ENCODE data around the gene AGER. TPM values are rescaled to one million over a fixed set of nuclear protein-coding genes. Genes with fewer than 3 reads are reported as not detected.

Gene AGER
- total and polyA plus RNA-seq, 9 donors: 3.7 to 17.1 (median 10.1) TPM

DNA sequence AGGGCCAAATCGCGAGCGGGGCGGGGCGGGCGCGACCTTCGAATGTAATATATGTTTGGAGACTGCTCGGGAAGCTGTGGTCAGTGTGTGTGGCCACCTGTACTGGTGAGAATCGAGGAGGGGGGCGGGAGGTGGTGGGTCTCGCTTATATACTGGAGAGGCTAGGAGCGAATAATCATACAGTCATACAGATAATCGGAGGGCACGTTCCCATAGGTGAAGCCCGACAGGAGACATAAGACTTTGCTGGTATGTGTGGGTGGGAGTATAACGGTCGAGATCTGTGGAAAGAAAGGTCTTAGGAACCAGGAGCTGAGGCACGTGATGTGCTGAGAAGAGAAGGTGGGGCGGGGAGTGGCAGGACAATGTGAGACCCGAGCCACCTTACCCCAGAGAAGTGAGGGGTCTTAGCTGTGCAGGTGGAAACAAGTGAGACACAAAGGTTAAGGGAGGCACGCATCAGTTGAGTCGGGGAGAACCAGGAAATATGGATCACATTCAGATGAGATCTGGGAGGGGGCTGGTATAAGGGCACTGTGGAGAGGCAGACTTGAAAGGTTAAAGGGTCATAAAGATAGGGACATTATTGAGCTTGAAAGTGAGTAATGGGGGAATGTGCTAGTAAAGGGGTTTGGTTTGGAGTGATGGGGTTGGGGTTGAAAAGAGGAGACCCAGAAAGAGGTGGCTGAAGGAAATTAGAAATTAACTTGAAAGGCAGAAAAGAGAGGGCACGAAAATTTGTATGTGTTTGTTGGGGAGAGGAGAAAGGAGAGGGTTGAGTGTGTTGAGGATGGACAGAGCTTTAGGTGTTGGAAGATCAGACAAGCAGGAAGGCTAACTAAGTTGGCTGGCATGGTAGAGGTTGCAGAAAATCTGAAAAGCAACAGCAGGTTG lies 5.3 kb downstream of the AGER start:
- no peak for DNase-seq
- peaks cover 40% of the 10 kb centered on the region for H3K4me1 ChIP-seq (ENCODE audit: control insufficient read depth, insufficient read depth, low read length)

DNA sequence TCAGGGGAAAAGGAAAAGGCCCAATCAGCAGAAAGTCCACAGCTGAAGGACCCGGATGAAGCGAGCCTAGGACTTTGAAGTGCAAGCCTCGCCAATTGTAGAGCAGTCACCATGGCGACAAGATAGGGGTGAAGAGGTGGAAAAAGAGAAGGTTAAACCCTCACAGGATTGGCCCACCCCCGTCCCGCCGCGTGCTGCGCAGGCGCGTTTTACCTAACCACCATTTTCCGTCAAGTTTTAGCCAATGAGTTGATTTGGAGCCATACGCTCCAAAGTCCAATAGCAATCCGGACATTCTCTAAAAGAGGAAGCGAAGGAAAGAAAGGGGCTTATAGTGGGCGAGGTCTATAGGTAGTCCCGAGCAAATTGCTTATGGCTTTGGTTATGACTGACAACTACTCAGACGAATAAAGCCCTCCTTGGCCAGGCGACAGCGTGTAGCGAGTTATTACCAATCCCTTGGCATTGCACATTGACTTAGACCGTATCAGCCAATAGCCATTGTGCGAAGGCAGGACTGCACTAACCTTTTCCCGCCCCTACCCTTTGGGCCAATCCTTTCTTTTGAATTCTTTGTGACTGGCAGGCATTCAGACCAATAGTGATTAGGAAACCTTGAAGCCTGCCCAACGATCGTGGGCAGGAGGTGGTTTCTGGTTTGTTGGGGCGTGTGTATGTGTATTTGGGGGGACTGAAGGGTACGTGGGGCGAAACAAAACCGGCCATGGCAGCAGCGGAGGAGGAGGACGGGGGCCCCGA lies 6.1 kb downstream of the AGER start, which contains the start of gene RNF5:
Gene RNF5, plus strand, starts transcription at position 618 of the 759 bp plus-strand sequence. Its CDS starts 107 bp downstream, at position 725.
- Histone ChIP-seq H3K36me3 (ENCODE audit: control insufficient read depth, insufficient read depth, low read length) (peaks cover 30% of the 10 kb centered on the region), H3K27me3 (ENCODE audit: control insufficient read depth, insufficient read depth, low read length) (no peaks in the 10 kb centered on the region), H3K4me1 (ENCODE audit: control insufficient read depth, insufficient read depth, low read length) (peaks cover 41% of the 10 kb centered on the region), H3K4me3 (ENCODE audit: low read length) (peak within 1 kb of the TSS; percentile 77), H3K27ac (ENCODE audit: low read length) (peak within 1 kb of the TSS; percentile 100), H3K9me3 (replicated peaks; ENCODE audit: control insufficient read depth, low read depth, low read length) (no peaks in the 10 kb centered on the region)
- WGBS (ENCODE audit: insufficient coverage): under 1% methylated on average over 19 of the region's 33 CpGs
- peak; percentile 100 for DNase-seq

More for the DNA sequence above, 5.3 kb downstream of the AGER start:
- no peaks in the 10 kb centered on the region for H3K9me3 ChIP-seq (replicated peaks; ENCODE audit: control insufficient read depth, low read depth, low read length)
- no peaks in the 10 kb centered on the region for H3K27me3 ChIP-seq (ENCODE audit: control insufficient read depth, insufficient read depth, low read length)
- peak overlapping the region; percentile 100 for H3K27ac ChIP-seq (ENCODE audit: low read length)
- H3K36me3 ChIP-seq (ENCODE audit: control insufficient read depth, insufficient read depth, low read length): peaks cover 32% of the 10 kb centered on the region
- WGBS (ENCODE audit: insufficient coverage): 5% methylated on average over 20 of the region's 24 CpGs
- H3K4me3 ChIP-seq (ENCODE audit: low read length): peak overlapping the region; percentile 77

DNA sequence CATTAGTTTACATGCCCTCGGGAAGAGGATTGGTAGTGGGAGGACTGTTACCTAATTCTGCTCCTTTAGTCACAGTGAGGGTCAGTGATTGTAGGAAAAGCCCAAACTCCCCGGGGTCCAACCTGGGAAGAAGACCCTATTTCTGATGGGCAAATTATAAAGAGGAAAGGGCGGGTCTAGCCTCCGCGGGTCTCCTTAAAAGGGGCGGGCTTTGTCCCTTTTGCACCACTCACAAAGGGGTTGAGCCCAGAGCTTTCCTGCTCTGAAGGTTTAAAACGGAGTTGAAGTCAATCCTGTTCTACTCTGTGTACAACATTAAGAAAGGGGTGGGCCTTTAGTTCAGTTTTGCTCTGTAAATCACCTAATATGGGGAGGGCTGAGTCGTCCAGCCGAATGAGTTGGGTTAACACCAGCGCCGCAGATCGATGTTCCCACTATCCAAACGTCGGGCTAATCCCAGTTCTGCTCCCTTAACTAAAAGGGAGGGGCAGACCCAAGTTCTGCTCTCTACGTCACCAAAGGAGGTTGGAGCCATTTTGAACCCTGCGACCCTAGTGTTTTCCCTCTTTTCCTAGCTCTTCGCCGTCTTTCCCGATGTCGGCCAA lies 6.8 kb downstream of the AGER start:
- no peak for DNase-seq
- no peaks in the 10 kb centered on the region for H3K9me3 ChIP-seq (replicated peaks; ENCODE audit: control insufficient read depth, low read depth, low read length)
- H3K4me1 ChIP-seq (ENCODE audit: control insufficient read depth, insufficient read depth, low read length): peaks cover 44% of the 10 kb centered on the region
- H3K4me3 ChIP-seq (ENCODE audit: low read length): peak overlapping the region; percentile 77
- peak overlapping the region; percentile 100 for H3K27ac ChIP-seq (ENCODE audit: low read length)
- WGBS (ENCODE audit: insufficient coverage): 0% methylated on average over 11 of the region's 20 CpGs
- peaks cover 24% of the 10 kb centered on the region for H3K36me3 ChIP-seq (ENCODE audit: control insufficient read depth, insufficient read depth, low read length)
- no peaks in the 10 kb centered on the region for H3K27me3 ChIP-seq (ENCODE audit: control insufficient read depth, insufficient read depth, low read length)

DNA sequence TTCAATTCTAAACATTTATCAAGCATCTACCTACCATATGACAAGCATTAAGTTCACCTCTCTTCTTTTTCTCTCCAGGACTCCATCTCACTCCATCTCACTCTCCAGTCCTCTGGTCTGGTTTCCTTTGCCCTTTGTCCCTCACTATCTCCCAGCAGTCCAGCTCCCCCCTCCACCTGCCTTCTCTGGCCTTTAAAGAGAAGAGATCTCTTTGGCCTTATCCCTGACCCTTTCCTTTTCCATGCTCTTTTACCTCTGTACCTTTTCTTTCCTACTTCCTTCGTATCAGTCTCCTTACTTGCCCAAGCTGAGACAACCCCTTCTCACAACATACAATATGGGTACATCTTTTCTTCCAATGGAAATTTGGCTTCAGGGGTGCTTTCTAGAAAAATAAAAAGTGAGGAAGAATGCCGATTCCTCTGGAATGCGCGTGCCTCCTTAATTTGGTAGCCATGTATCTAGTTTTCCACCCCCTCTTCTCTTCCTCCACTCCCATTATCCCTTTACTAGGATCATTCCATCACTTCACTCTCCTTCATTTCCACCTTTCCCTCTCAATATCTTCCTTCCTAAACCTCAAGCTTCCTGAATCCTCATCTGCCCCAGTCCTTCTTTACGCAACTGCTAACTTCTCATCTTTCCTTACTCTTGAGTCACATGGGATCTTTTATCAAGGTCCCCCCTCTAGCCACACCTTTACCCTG lies 7.4 kb downstream of the AGER start:
- Histone ChIP-seq H3K27me3 (ENCODE audit: control insufficient read depth, insufficient read depth, low read length) (no peaks in the 10 kb centered on the region), H3K9me3 (replicated peaks; ENCODE audit: control insufficient read depth, low read depth, low read length) (no peaks in the 10 kb centered on the region), H3K36me3 (ENCODE audit: control insufficient read depth, insufficient read depth, low read length) (peaks cover 20% of the 10 kb centered on the region), H3K4me1 (ENCODE audit: control insufficient read depth, insufficient read depth, low read length) (peaks cover 44% of the 10 kb centered on the region), H3K4me3 (ENCODE audit: low read length) (peak overlapping the region; percentile 92), H3K27ac (ENCODE audit: low read length) (peak overlapping the region; percentile 100)
- 0% methylated on average over 4 of the region's 5 CpGs for WGBS (ENCODE audit: insufficient coverage)
- peak; percentile 41 for DNase-seq

DNA sequence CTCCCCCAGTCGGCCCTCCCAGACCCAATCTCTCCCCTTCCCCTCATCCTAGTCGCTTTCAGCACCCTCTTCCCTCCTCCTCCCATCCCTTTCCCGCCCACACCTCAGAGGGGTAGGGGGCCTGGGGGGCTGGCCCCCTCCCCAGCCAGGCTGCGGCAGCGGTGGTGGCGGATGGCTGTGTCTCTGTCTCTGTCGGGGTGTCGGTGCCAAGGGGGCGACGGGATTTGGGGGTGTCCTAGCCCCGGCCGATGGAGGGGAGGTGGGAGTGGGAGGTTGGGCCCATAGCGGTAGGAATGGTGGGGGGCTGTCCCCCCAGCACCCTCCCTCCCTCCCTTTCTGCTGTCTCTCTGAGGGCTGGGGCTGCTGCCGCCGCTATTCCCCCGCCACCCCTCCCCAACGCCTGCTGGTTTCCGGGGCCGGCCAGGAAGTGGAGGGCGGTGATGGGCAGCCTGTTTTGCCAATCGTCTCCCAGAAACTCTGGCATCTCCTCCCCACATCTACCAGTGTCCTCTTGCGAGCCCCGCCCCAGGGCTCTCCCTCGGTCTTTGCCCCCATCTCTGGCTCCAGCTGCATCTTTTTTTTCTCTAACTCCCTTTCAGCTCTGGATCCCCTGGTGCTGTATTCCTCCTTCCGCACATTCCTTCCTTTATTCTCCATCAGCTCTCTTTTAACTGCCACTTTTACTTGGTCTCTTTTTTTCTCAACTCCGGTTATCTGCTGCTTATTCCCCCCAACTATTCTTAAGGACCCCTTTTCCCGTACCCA lies 8.2 kb downstream of the AGER start, which contains the start of gene AGPAT1:
Gene AGPAT1, minus strand, starts transcription at position 374 of the 765 bp plus-strand sequence. CDS start 4,588 bp downstream, outside the sequence.
- Histone ChIP-seq H3K36me3 (ENCODE audit: control insufficient read depth, insufficient read depth, low read length) (peaks cover 20% of the 10 kb centered on the region), H3K27me3 (ENCODE audit: control insufficient read depth, insufficient read depth, low read length) (no peaks in the 10 kb centered on the region), H3K9me3 (replicated peaks; ENCODE audit: control insufficient read depth, low read depth, low read length) (no peaks in the 10 kb centered on the region), H3K4me1 (ENCODE audit: control insufficient read depth, insufficient read depth, low read length) (peaks cover 44% of the 10 kb centered on the region), H3K27ac (ENCODE audit: low read length) (peak within 1 kb of the TSS; percentile 100), H3K4me3 (ENCODE audit: low read length) (peak within 1 kb of the TSS; percentile 92)
- WGBS (ENCODE audit: insufficient coverage): 1% methylated on average over 10 of the region's 27 CpGs
- DNase-seq: peak; percentile 99

DNA sequence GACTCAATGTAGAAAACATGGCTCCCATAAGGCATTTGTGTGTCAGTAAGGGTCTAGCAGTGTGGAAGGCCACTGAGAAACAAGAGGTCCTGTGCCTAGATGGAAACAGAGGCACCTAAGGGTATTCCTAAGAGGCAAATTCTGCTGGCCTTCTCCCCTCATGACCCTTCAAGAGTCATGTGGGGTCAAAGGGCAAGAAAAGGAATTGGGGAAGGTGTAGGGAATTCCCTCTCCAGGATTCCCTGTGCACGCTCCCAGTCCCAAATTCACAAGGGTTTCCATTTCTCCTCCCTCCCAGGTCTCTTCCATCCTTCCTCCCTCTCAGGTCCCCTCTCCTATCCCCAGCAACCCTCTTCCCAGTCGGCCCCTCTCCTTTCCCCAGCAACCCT lies 8.7 kb downstream of the AGER start:
- Histone ChIP-seq H3K36me3 (ENCODE audit: control insufficient read depth, insufficient read depth, low read length) (peaks cover 22% of the 10 kb centered on the region), H3K4me1 (ENCODE audit: control insufficient read depth, insufficient read depth, low read length) (peaks cover 44% of the 10 kb centered on the region), H3K27ac (ENCODE audit: low read length) (peak overlapping the region; percentile 76), H3K27me3 (ENCODE audit: control insufficient read depth, insufficient read depth, low read length) (no peaks in the 10 kb centered on the region), H3K4me3 (ENCODE audit: low read length) (peak overlapping the region; percentile 92), H3K9me3 (replicated peaks; ENCODE audit: control insufficient read depth, low read depth, low read length) (no peaks in the 10 kb centered on the region)
- peak; percentile 36 for DNase-seq
- WGBS (ENCODE audit: insufficient coverage): 17% methylated on average over 2 of the region's 2 CpGs

DNA sequence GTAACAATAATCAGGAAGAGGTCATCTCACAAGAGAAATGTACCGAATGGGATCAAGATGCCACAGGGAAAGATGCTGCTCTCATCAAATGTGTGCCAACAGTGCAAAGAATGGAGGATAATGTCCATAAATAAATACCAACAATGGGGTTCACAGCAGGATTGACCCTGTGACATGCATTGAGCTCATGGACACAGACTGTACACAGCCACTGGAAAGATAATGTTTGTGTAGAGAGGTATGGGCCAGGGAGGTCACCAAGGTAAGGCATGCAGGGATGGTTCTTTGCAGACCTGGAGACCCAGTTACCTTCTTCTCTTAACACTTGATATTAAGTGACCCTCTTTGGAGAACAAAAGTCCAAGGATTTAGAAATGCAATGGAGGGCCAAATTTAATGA lies 9.6 kb downstream of the AGER start:
- Histone ChIP-seq H3K27me3 (ENCODE audit: control insufficient read depth, insufficient read depth, low read length) (no peaks in the 10 kb centered on the region), H3K36me3 (ENCODE audit: control insufficient read depth, insufficient read depth, low read length) (peaks cover 26% of the 10 kb centered on the region), H3K4me3 (ENCODE audit: low read length) (no peak overlapping the region), H3K9me3 (replicated peaks; ENCODE audit: control insufficient read depth, low read depth, low read length) (no peaks in the 10 kb centered on the region), H3K4me1 (ENCODE audit: control insufficient read depth, insufficient read depth, low read length) (peaks cover 36% of the 10 kb centered on the region), H3K27ac (ENCODE audit: low read length) (no peak overlapping the region)
- peak; percentile 4 for DNase-seq
- WGBS (ENCODE audit: insufficient coverage): 100% methylated on average over 1 of the region's 1 CpG

DNA sequence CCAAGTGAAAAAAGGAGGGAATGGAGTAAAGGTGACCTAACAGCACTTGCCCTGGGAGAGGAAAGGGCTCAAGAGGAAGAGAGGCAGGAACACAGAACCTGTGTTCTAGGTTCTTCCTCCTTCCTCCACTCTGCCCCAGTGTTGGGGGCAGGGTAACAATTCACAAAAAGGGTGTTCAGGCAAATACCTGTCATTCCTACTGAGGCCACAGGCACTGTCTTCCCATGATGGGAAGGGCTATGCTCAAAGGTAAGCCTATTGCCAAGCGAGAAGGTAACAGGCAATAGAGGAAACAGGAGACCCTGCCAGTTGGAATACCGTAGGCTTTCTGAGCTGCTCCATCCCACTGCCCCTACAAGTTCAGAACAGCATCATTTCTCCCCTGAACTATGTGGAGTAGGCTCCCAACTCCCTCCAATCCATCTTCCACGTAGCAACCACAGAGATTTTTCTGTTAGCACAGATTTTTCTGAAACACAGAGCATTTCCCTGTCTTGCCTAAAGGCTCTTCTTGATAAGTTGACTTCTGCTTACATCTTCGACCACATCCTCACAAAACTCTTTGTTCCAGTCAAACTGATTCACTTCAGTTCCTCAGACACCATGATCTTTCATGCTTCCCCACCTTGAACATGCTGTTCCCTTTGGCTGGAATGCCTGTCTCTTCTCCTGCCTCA lies 10.9 kb downstream of the AGER start:
- 80% methylated on average over 4 of the region's 4 CpGs for WGBS (ENCODE audit: insufficient coverage)
- peaks cover 37% of the 10 kb centered on the region for H3K36me3 ChIP-seq (ENCODE audit: control insufficient read depth, insufficient read depth, low read length)
- no peak overlapping the region for H3K27ac ChIP-seq (ENCODE audit: low read length)
- H3K4me1 ChIP-seq (ENCODE audit: control insufficient read depth, insufficient read depth, low read length): peaks cover 27% of the 10 kb centered on the region
- no peaks in the 10 kb centered on the region for H3K27me3 ChIP-seq (ENCODE audit: control insufficient read depth, insufficient read depth, low read length)
- DNase-seq: peak; percentile 6
- no peak overlapping the region for H3K4me3 ChIP-seq (ENCODE audit: low read length)
- H3K9me3 ChIP-seq (replicated peaks; ENCODE audit: control insufficient read depth, low read depth, low read length): no peaks in the 10 kb centered on the region

Measured in muscle of leg (tissue), 11 donors.